Prostate gland (tissue), 2 donors: ENCODE data around the gene RPL18. TPM values are rescaled to one million over a fixed set of nuclear protein-coding genes. Genes with fewer than 3 reads are reported as not detected.

Experiments used
- DNase-seq: peaks from one replicate; pipeline ENCODE4 v3.0.0-alpha.2; 2019; ENCODE audit warnings: low spot score
- H3K27ac ChIP-seq, 2 donors: fragments of 200-600 bp; sonication (generic); 2 replicates each; pipeline ENCODE4 v1.5.1; 2017 to 2019
- H3K27me3 ChIP-seq: fragments of 200-600 bp; sonication (generic); replicated peaks from 2 replicates; pipeline ENCODE4 v1.5.1; 2019; ENCODE audit not compliant: insufficient read depth
- H3K36me3 ChIP-seq, 2 donors: fragments of 200-600 bp; sonication (generic); 1 replicate in 1 of 2; 2 replicates in 1 of 2; pipeline versions ENCODE4 v1.5.1 to v1.8.1; 2017 to 2019
- H3K4me1 ChIP-seq: fragments of 200-600 bp; sonication (generic); replicated peaks from 2 replicates; pipeline ENCODE4 v1.5.1; 2019
- H3K4me3 ChIP-seq, 2 donors: fragments of 200-600 bp; sonication (generic); 2 replicates each; pipeline ENCODE4 v1.5.1; 2017 to 2019
- H3K9me3 ChIP-seq: fragments of 200-600 bp; sonication (generic); 2 replicates; pipeline ENCODE4 v1.5.1; 2017
- CTCF ChIP-seq, 4 experiments: fragments of 200-600 bp in 2 of 4; fragments of 450-650 bp in 2 of 4; sonication (generic) in 2 of 4; IDR thresholded peaks; 1 replicate in 3 of 4; 2 replicates in 1 of 4; pipeline ENCODE4 v1.5.1; 2016 to 2019; ENCODE audit warnings: antibody characterized with exemption in 4 of 4, mild to moderate bottlenecking in 2 of 4, moderate library complexity in 2 of 4
- POLR2A ChIP-seq: fragments of 450-650 bp; IDR thresholded peaks from one replicate; pipeline ENCODE4 v1.6.1; 2016; ENCODE audit warnings: antibody characterized with exemption, mild to moderate bottlenecking
- POLR2AphosphoS5 ChIP-seq: sonication (generic); formaldehyde crosslinking; IDR thresholded peaks from one replicate; pipeline ENCODE4 v1.6.1; 2017; ENCODE audit warnings: antibody characterized with exemption
- WGBS: methylation state at CpG from one replicate; pipeline ENCODE4 v1.1.5; 2018; 5-methylcytosine and 5-hydroxymethylcytosine counted together
- intact Hi-C: fragments of 100-400 bp; cut with DNase I; formaldehyde crosslinking; loops from one replicate; pipeline ENCODE4 v1.14.2; 2022
- total RNA-seq, 2 donors: library from RNA; depleted of rRNA; stranded (reverse); fragments of >200 nt; gene quantifications; one replicate each; pipeline ENCODE4 v1.1.0, GENCODE V29; 2016

Gene RPL18
- total RNA-seq, 2 donors from 2014 or later: 2,096 to 3,914 TPM

- Histone ChIP-seq H3K27ac (peak within 1 kb of the TSS; percentile 61 to 88), H3K4me1 (peaks cover 26% of the 10 kb centered on the region), H3K27me3 (no peaks in the 10 kb centered on the region), H3K36me3 (peaks cover 16 to 21% of the 10 kb centered on the region in 2 donors), H3K9me3 (no peaks in the 10 kb centered on the region), H3K4me3 (no peak within 1 kb of the TSS)
- 41% methylated on average over 30 of the region's 31 CpGs for WGBS
- DNase-seq: peak; percentile 61
- TF ChIP-seq POLR2A (peak; percentile 31), POLR2AphosphoS5 (peak; percentile 24), CTCF (IDR thresholded peaks at IDR 0.05) (peak in 2 of 4 experiments; percentile 13 to 39)
- intact Hi-C loops: no loop called here
Measured at GRCh38 chr19:48614436-48615230, 4.3 kb downstream of the RPL18 start, which contains the start of gene FAM83E. TSS of gene FAM83E (minus strand) at chr19:48615076. CDS start at chr19:48613372, 1,704 bp downstream.

- Histone ChIP-seq H3K4me1 (peaks cover 26% of the 10 kb centered on the region), H3K4me3 (no peak overlapping the region)
Measured at GRCh38 chr19:48613852-48614435, 5.0 kb downstream of the RPL18 start.

GRCh38 chr19:48613024-48613851 lies 5.7 kb downstream of the RPL18 start:
- Histone ChIP-seq H3K4me1 (peaks cover 26% of the 10 kb centered on the region), H3K4me3 (no peak overlapping the region), H3K36me3 (peaks cover 16 to 21% of the 10 kb centered on the region in 2 donors), H3K27ac (no peak overlapping the region), H3K9me3 (no peaks in the 10 kb centered on the region), H3K27me3 (no peaks in the 10 kb centered on the region)
- intact Hi-C loops: no loop called here
- TF ChIP-seq POLR2A: no peak
- TF ChIP-seq CTCF (IDR thresholded peaks at IDR 0.05): no peak
- TF ChIP-seq POLR2AphosphoS5: no peak
- 85% methylated on average over 32 of the region's 39 CpGs for WGBS
- DNase-seq: no peak

More at GRCh38 chr19:48613852-48614435, 5.0 kb downstream of the RPL18 start:
- H3K27me3 ChIP-seq: no peaks in the 10 kb centered on the region
- WGBS: 77% methylated on average over 13 of the region's 13 CpGs
- no peaks in the 10 kb centered on the region for H3K9me3 ChIP-seq
- H3K36me3 ChIP-seq: peaks cover 16 to 21% of the 10 kb centered on the region in 2 donors
- no peak for TF ChIP-seq POLR2A
- no peak for TF ChIP-seq CTCF (IDR thresholded peaks at IDR 0.05)
- TF ChIP-seq POLR2AphosphoS5: no peak
- no peak for DNase-seq
- peak overlapping the region; percentile 61 to 88 for H3K27ac ChIP-seq
- intact Hi-C loops: no loop called here

- intact Hi-C loops: no loop called here
- WGBS: 93% methylated on average over 14 of the region's 14 CpGs
- DNase-seq: no peak
Measured at GRCh38 chr19:48611872-48612271, 7.1 kb downstream of the RPL18 start.

More at GRCh38 chr19:48611872-48612271, 7.1 kb downstream of the RPL18 start:
- Histone ChIP-seq H3K36me3 (peaks cover 16 to 18% of the 10 kb centered on the region in 2 donors), H3K27me3 (no peaks in the 10 kb centered on the region), H3K4me1 (peaks cover 18% of the 10 kb centered on the region), H3K9me3 (no peaks in the 10 kb centered on the region), H3K27ac (no peak overlapping the region), H3K4me3 (no peak overlapping the region)
- no peak for TF ChIP-seq CTCF (IDR thresholded peaks at IDR 0.05)
- no peak for TF ChIP-seq POLR2A
- TF ChIP-seq POLR2AphosphoS5: no peak
